Stomach smooth muscle (tissue), 2 donors: ENCODE data around the gene CMIP.

Experiments used
- H3K27ac ChIP-seq: one replicate; pipeline ENCODE4 v1.7.0; 2013; ENCODE audit warnings: mild to moderate bottlenecking, low read length, inconsistent platforms
- H3K27me3 ChIP-seq, 2 donors: one replicate each; pipeline ENCODE4 v1.7.0; 2013; ENCODE audit warnings: low read length in 2 of 2; ENCODE audit not compliant: insufficient read depth in 2 of 2, control insufficient read depth in 1 of 2
- H3K36me3 ChIP-seq, 2 donors: one replicate each; pipeline ENCODE4 v1.7.0; 2013; ENCODE audit warnings: low read length in 2 of 2; ENCODE audit not compliant: control insufficient read depth in 2 of 2, insufficient read depth in 2 of 2
- H3K4me1 ChIP-seq: one replicate; pipeline ENCODE4 v1.7.0; 2013; ENCODE audit warnings: low read length; ENCODE audit not compliant: control insufficient read depth, insufficient read depth
- H3K4me3 ChIP-seq, 2 donors: one replicate each; pipeline ENCODE4 v1.7.0; 2013; ENCODE audit warnings: low read length in 2 of 2
- H3K9ac ChIP-seq, 2 donors: one replicate each; pipeline ENCODE4 v1.7.0; 2013; ENCODE audit warnings: low read length in 2 of 2, mild to moderate bottlenecking in 1 of 2
- H3K9me3 ChIP-seq, 2 donors: one replicate each; pipeline ENCODE4 v1.7.0; 2013; ENCODE audit warnings: low read length in 2 of 2; ENCODE audit not compliant: control insufficient read depth in 2 of 2
- donor health status: healthy.
- donor health status: Pancreatic carcinoma.

The CMIP gene

GRCh38 chr16:81597079-81597658 lies 152.6 kb downstream of the CMIP start:
- no peaks in the 10 kb centered on the region for H3K36me3 ChIP-seq
- no peak overlapping the region for H3K4me3 ChIP-seq
- H3K27ac ChIP-seq = no peak overlapping the region
- H3K9me3 ChIP-seq = no peaks in the 10 kb centered on the region
- peaks cover 34% of the 10 kb centered on the region for H3K4me1 ChIP-seq
- no peaks in the 10 kb centered on the region for H3K27me3 ChIP-seq
- no peak overlapping the region for H3K9ac ChIP-seq

- Histone ChIP-seq H3K4me3 (no peak overlapping the region), H3K9me3 (no peaks in the 10 kb centered on the region), H3K4me1 (peaks cover 28% of the 10 kb centered on the region), H3K27me3 (no peaks in the 10 kb centered on the region), H3K27ac (no peak overlapping the region), H3K36me3 (no peaks in the 10 kb centered on the region), H3K9ac (no peak overlapping the region)
Observed at GRCh38 chr16:81598083-81598482, 153.5 kb downstream of the CMIP start.

GRCh38 chr16:81599034-81599744 lies 154.6 kb downstream of the CMIP start:
- H3K27me3 ChIP-seq = no peaks in the 10 kb centered on the region
- no peak overlapping the region for H3K4me3 ChIP-seq
- H3K27ac ChIP-seq = no peak overlapping the region
- peaks cover 21% of the 10 kb centered on the region for H3K4me1 ChIP-seq
- no peaks in the 10 kb centered on the region for H3K9me3 ChIP-seq
- H3K9ac ChIP-seq = no peak overlapping the region
- H3K36me3 ChIP-seq = no peaks in the 10 kb centered on the region

- H3K4me3 ChIP-seq = no peak overlapping the region
- peak overlapping the region; percentile 49 for H3K27ac ChIP-seq
- no peaks in the 10 kb centered on the region for H3K27me3 ChIP-seq
- H3K9me3 ChIP-seq = no peaks in the 10 kb centered on the region
- peaks cover 30% of the 10 kb centered on the region for H3K4me1 ChIP-seq
- no peak overlapping the region for H3K9ac ChIP-seq
- no peaks in the 10 kb centered on the region for H3K36me3 ChIP-seq
Observed at GRCh38 chr16:81600275-81600674, 155.7 kb downstream of the CMIP start.

GRCh38 chr16:81601008-81601428 lies 156.4 kb downstream of the CMIP start:
- H3K27ac ChIP-seq = peak overlapping the region; percentile 66
- no peak overlapping the region for H3K4me3 ChIP-seq
- H3K27me3 ChIP-seq = no peaks in the 10 kb centered on the region
- H3K4me1 ChIP-seq = peaks cover 30% of the 10 kb centered on the region
- no peak overlapping the region for H3K9ac ChIP-seq
- H3K9me3 ChIP-seq = no peaks in the 10 kb centered on the region
- H3K36me3 ChIP-seq = no peaks in the 10 kb centered on the region

- Histone ChIP-seq H3K27me3 (no peaks in the 10 kb centered on the region), H3K4me3 (peak overlapping the region in 1 of 2 donors; percentile 8), H3K9ac (peak overlapping the region in 1 of 2 donors; percentile 21), H3K9me3 (no peaks in the 10 kb centered on the region), H3K27ac (peak overlapping the region; percentile 66), H3K36me3 (no peaks in the 10 kb centered on the region), H3K4me1 (peaks cover 30% of the 10 kb centered on the region)
Observed at GRCh38 chr16:81601601-81602255, 157.1 kb downstream of the CMIP start.

- no peaks in the 10 kb centered on the region for H3K9me3 ChIP-seq
- H3K4me3 ChIP-seq = peak overlapping the region in 1 of 2 donors; percentile 22
- peaks cover 0 to under 1% of the 10 kb centered on the region in 2 donors for H3K36me3 ChIP-seq
- H3K27ac ChIP-seq = peak overlapping the region; percentile 73
- peak overlapping the region; percentile 31 to 36 for H3K9ac ChIP-seq
- H3K4me1 ChIP-seq = peaks cover 30% of the 10 kb centered on the region
- no peaks in the 10 kb centered on the region for H3K27me3 ChIP-seq
Observed at GRCh38 chr16:81602256-81602776, 157.7 kb downstream of the CMIP start.

GRCh38 chr16:81602792-81603191 lies 158.2 kb downstream of the CMIP start:
- Histone ChIP-seq H3K4me1 (peaks cover 32% of the 10 kb centered on the region), H3K36me3 (peaks cover 0 to 2% of the 10 kb centered on the region in 2 donors), H3K9ac (peak overlapping the region; percentile 31 to 36), H3K27me3 (no peaks in the 10 kb centered on the region), H3K4me3 (peak overlapping the region; percentile 22 to 26), H3K9me3 (no peaks in the 10 kb centered on the region), H3K27ac (peak overlapping the region; percentile 73)

GRCh38 chr16:81604960-81605383 lies 160.4 kb downstream of the CMIP start:
- Histone ChIP-seq H3K27ac (peak overlapping the region; percentile 58), H3K36me3 (peaks cover 0 to 4% of the 10 kb centered on the region in 2 donors), H3K4me3 (no peak overlapping the region)

GRCh38 chr16:81606039-81606438 lies 161.4 kb downstream of the CMIP start:
- Histone ChIP-seq H3K27ac (no peak overlapping the region), H3K9me3 (no peaks in the 10 kb centered on the region), H3K9ac (no peak overlapping the region), H3K4me3 (no peak overlapping the region), H3K36me3 (peaks cover 0 to 4% of the 10 kb centered on the region in 2 donors), H3K4me1 (peaks cover 46% of the 10 kb centered on the region), H3K27me3 (no peaks in the 10 kb centered on the region)

More at GRCh38 chr16:81604960-81605383, 160.4 kb downstream of the CMIP start:
- H3K4me1 ChIP-seq = peaks cover 46% of the 10 kb centered on the region
- H3K27me3 ChIP-seq = no peaks in the 10 kb centered on the region
- H3K9me3 ChIP-seq = no peaks in the 10 kb centered on the region
- H3K9ac ChIP-seq = no peak overlapping the region
